ENCODE measurements around the gene NTF3.
"Not testable (repeated sequence)": the region's sequence is repeated elsewhere in the genome, so short reads cannot be mapped to it uniquely, and the experiment has no call there.

The NTF3 gene

GRCh38 chr12:5535541-5535940 is 103.6 kb downstream of the NTF3 start:
- no peak overlapping the region for H3K4me3 ChIP-seq (ENCODE audit: low read depth, low read length)
- TF ChIP-seq, protein P1, sequence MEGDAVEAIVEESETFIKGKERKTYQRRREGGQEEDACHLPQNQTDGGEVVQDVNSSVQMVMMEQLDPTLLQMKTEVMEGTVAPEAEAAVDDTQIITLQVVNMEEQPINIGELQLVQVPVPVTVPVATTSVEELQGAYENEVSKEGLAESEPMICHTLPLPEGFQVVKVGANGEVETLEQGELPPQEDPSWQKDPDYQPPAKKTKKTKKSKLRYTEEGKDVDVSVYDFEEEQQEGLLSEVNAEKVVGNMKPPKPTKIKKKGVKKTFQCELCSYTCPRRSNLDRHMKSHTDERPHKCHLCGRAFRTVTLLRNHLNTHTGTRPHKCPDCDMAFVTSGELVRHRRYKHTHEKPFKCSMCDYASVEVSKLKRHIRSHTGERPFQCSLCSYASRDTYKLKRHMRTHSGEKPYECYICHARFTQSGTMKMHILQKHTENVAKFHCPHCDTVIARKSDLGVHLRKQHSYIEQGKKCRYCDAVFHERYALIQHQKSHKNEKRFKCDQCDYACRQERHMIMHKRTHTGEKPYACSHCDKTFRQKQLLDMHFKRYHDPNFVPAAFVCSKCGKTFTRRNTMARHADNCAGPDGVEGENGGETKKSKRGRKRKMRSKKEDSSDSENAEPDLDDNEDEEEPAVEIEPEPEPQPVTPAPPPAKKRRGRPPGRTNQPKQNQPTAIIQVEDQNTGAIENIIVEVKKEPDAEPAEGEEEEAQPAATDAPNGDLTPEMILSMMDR (IDR thresholded peaks at IDR 0.05; ENCODE audit: low read depth, low read length): no peak

DNA sequence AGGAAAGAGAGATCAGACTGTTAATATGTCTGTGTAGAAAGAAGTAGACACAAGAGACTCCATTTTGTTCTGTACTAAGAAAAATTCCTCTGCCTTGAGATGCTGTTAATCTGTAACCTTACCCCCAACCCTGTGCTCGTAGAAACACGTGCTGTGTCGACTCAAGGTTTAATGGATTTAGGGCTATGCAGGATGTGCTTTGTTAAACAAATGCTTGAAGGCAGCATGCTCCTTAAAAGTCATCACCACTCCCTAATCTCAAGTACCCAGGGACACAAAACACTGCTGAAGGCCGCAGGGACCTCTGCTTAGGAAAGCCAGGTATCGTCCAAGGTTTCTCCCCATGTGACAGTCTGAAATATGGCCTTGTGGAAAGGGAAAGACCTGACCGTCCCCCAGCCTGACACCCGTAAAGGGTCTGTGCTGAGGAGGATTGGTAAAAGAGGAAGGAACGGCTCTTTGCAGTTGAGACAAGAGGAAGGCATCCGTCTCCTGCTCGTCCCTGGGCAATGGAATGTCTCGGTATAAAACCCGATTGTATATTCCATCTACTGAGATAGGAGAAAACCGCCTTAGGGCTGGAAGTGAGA is 105.2 kb downstream of the NTF3 start:
- not testable (repeated sequence) for H3K4me3 ChIP-seq (ENCODE audit: low read depth, low read length)

GRCh38 chr12:5537771-5538170 is 105.9 kb downstream of the NTF3 start:
- H3K4me3 ChIP-seq (ENCODE audit: low read depth, low read length): no peak overlapping the region
- TF ChIP-seq, protein P1 (IDR thresholded peaks at IDR 0.05; ENCODE audit: low read depth, low read length): no peak

Data from WI38 (cell line).